ENCODE data around the gene RAD1.

- TF ChIP-seq CTCF (IDR thresholded peaks at IDR 0.05) (no peak), POLR2A (IDR thresholded peaks at IDR 0.05) (no peak)
Observed at GRCh38 chr5:34900652-34901051, 14.7 kb downstream of the RAD1 start.

All from heart left ventricle (tissue), 13 donors.